ENCODE results near the gene SNHG17.

GRCh38 chr20:38414769-38415450 lies 20.2 kb downstream of the SNHG17 start:
- TF ChIP-seq CTCF (IDR thresholded peaks at IDR 0.05 in 4 of 5, conservative IDR thresholded peaks at IDR 0.05 in 1 of 5) (no peak), POLR2A (IDR thresholded peaks at IDR 0.05) (no peak)

Measured in gastrocnemius medialis (tissue), 4 donors.